DMS153 treated with DMSO at 0.1 percent for 48 hours (cell line): Measurements from ENCODE around the gene NXN.
"Not testable (repeated sequence)": the region's sequence is repeated elsewhere in the genome, so short reads cannot be mapped to it uniquely, and the experiment has no call there.

Experiments
- DNase-seq: peaks from one replicate; lab custom pipeline; 2025; ENCODE audit not compliant: unreplicated experiment; lab: John Stamatoyannopoulos, UW

Gene NXN

GRCh38 chr17:836151-836550 lies 143.4 kb downstream of the NXN start:
- no peak for DNase-seq

DNA sequence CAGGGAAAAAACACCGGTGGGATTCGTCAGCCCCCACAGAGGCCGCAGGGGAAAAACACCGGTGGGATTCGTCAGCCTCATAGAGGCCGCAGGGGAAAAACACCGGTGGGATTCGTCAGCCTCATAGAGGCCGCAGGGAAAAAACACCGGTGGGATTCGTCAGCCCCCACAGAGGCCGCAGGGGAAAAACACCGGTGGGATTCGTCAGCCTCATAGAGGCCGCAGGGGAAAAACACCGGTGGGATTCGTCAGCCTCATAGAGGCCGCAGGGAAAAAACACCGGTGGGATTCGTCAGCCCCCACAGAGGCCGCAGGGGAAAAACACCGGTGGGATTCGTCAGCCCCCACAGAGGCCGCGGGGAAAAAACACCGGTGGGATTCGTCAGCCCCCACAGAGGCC lies 143.9 kb downstream of the NXN start:
- DNase-seq: not testable (repeated sequence)

- DNase-seq: no peak
These were observed 144.3 kb downstream of the NXN start for GRCh38 chr17:835263-835662.

- no peak for DNase-seq
These were observed 145.4 kb downstream of the NXN start for GRCh38 chr17:834136-834535.

- DNase-seq: no peak
These were observed 148.6 kb downstream of the NXN start for GRCh38 chr17:830950-831349.

DNA sequence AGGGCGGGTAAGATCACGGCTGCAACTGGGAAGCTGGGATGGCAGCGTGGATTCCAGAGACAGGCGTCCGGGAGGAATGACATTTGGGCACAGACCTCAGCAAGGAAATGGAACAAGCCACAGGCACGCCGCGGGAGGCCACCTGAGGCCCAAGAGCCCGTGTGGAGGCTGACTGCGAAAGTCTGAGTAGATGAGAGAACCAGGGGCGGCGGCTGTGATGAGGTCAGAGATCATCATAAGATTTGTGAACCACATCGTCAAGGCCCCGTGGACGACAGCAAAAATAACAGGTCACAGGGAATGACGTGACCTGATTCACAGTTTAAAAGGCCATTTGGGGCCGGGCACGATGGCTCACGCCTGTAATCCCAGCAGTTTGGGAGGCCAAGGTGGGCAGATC lies 149.2 kb downstream of the NXN start:
- no peak for DNase-seq

DNA sequence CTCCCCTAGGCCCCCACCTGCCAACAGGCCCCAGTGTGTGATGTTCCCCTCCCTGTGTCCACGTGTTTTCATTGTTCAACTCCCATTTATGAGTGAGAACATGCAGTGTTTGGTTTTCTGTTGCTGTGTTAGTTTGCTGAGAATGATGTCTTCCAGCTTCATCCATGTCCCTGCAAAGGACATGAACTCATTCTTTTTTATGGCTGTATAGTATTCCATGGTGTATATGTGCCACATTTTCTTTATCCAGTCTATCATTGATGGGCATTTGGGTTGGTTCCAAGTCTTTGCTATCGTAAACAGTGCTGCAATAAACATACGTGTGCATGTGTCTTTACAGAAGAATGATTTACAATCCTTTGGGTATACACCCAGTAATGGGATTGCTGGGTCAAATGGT lies 150.0 kb downstream of the NXN start:
- not testable (repeated sequence) for DNase-seq

- no peak for DNase-seq
These were observed 150.8 kb downstream of the NXN start for GRCh38 chr17:828761-829160.

DNA sequence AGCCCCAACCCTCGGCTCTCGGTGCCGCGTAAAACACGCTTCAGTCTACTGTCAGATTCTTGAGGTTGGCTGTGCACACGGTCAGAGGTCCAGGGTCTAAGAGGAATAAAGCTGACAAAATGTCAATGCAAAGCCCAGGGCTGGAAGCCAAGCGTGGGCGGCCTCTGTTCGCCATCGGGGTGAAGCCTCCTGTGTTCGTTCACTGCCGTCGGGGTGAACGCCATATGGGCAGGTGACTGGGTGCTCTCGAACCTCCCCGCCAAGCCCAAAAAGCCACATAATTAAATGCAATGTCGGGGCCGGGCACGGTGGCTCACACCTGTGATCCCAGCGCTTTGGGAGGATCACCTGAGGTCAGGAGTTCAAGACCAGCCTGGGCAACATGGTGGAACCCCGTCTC lies 152.8 kb downstream of the NXN start:
- DNase-seq: no peak

- no peak for DNase-seq
These were observed 154.4 kb downstream of the NXN start for GRCh38 chr17:825216-825615.

- no peak for DNase-seq
These were observed 155.2 kb downstream of the NXN start for GRCh38 chr17:824378-824777.

DNA sequence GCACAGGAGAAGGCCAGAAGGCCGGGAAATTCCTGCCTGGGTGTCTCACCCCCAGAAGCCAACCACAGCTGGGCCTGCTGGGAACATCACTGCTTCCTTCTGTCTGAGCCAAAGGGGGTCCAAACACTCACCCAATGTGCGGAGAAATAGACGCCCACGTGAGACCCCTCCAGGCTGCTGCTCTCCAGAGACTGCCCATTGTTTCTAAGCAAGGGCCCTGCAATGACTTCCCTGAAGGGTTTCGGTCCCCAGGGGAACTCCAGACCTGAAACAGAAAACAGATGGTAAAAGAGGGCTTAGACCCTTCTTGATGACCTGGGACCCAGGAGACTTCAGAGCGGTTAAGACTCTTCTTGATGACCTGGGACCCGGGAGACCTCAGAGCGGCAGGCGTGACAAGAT lies 156.1 kb downstream of the NXN start:
- DNase-seq: no peak

DNA sequence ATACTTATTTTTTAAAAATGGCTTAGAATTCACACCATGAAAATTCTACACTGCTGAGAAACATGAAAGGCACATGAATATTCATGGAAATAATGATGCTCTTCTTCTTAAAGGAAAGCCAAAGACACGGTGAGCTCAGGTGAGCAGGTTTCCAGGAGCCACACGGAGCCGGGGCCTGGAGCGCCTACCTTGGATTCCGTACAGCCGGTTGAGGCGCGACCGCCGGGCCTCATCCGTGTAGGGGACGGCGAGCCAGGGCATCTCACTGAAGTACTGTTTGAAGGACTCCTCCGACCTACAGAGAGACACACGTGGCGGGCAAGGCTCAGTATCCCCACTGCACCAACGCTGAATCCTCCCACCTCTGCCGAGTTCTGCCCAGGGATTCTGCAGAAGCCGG lies 160.3 kb downstream of the NXN start:
- no peak for DNase-seq

GRCh38 chr17:814371-814770 lies 165.2 kb downstream of the NXN start:
- DNase-seq: no peak

DNA sequence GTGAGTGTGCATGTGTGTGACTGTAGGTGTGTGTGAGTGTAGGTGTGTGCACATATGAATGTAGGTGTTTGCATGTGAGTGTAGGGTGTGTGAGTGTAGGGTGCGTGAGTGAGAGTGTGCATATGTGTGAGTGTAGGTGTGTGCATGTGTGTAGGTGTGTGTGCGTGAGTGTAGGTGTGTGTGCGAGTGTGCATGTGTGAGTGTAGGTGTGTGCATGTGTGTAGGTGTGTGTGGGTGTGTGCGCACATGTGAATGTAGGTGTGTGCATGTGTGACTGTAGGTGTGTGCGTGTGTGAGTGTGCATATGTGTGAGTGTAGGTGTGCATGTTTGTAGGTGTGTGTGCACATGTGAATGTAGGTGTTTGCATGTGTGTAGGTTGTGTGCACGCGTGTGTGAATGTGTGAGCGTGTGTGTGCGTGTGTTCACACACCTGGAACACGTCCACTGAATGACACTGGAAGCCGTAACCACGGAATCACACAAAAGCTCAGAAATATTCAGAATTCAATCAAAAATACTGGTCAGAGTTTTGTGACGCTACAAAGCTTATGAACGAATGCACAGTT lies 166.9 kb downstream of the NXN start:
- DNase-seq: no peak

GRCh38 chr17:811051-811784 lies 168.4 kb downstream of the NXN start:
- DNase-seq: no peak

GRCh38 chr17:807523-808294 lies 171.9 kb downstream of the NXN start:
- no peak for DNase-seq

DNA sequence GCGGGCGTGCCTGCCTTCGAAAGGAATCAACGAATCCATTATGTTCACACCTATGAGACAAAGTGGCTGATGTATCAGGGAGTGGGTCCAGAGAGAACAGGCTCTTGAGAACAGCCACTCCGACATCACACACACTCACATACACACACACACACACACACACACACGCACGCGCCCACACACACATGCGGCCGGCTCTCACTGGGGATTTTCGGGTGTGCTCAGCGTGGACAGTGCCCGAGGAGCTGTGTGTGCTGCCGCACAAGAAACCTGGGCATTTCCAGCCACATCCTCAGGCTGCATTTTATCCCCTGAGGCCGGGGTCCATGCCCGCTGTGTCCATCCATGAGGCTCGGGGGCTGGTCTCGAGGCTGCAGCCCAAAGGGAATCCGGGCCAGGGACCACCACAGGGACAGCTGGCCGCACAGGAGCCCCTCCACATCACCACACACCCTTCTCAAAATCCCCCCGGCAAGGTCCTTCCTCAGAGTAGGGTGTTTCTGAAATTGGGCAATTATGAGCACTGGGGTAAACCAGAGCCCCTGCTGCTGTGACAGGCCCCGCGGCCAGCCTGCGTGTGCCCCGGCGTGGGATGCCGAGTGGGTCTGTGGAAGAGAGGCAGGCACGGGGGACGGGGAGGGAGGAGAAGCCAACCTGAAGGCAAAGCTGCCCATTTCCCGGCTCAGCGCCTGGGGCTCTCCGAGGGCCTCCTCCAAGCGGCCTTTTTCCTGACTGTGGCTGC lies 172.6 kb downstream of the NXN start:
- DNase-seq: no peak

GRCh38 chr17:806346-806745 lies 173.2 kb downstream of the NXN start:
- DNase-seq: no peak

DNA sequence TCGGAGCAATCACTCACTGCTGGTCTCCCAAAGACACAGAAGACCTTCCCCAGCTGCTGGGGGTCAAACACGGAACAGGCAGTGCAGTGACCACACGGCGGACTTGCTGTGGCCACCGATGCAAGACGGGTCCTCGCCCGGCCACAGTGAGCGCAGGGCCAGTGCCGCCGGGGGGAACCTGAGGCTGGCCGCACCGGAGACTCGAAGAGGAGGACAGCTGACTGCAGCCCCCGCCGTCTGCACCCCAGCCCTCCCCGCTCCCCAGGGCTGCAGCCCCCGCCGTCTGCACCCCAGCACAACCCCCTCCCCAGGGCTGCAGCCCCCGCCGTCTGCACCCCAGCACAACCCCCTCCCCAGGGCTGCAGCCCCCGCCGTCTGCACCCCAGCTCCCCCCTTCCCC lies 173.7 kb downstream of the NXN start:
- not testable (repeated sequence) for DNase-seq

DNA sequence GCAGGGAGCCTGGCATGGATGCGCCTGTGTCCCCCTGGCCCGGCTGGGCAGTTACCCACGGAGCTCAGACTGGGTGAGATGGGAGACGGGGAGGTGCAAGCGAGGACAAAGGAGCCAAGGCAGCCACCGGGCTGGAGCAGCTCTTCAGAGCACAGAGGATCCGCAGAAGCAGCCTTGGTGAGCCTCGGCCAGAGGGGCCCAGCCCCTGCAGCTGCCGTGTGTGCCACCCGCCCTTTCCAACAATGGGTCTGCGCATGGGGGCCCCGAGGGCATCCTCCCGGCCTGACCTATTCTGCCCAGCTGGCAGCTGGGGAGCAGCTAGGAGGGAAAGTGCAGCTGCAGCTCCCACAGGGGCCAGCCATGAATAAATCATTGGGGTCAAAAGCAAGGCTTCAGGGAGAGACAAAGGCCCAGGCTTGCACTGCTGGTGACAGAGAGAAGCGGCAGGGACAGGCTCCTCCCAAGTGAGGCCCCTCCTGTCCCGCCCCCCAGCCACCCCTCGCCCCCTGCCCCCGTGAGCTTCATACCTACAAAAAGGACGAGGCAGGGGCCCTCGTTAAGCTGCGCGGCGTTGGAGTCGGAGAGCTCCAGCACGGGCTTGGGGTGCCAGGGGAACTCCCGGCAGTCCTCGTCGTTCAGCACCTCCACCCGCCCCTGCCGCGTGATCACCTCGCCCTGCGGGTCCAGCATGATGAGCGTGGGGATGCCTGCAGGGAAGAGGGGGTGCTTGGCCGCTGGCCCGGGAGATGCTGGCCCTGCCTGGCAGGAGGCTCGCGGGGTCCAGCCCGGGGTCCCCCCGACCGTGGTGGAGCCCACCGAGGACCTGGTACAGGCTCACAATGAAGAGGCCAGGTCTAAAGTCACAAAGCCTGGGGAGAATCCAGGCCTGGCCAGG lies 174.8 kb downstream of the NXN start:
- no peak for DNase-seq
